ENCODE measurements around the gene MPZL1.

The MPZL1 gene

GRCh38 chr1:167685844-167686243 lies 35.9 kb upstream of the MPZL1 start:
- H3K9me3 Mint-ChIP-seq: no peaks in the 10 kb centered on the region
- no peak overlapping the region for H3K4me3 Mint-ChIP-seq
- H3K27ac Mint-ChIP-seq: peak overlapping the region; percentile 83
- H3K4me1 Mint-ChIP-seq (ENCODE audit: low read depth): peaks cover 48% of the 10 kb centered on the region
- no peaks in the 10 kb centered on the region for H3K27me3 Mint-ChIP-seq
- H3K36me3 Mint-ChIP-seq (ENCODE audit: low read depth): peaks cover 46% of the 10 kb centered on the region

- Mint-ChIP-seq H3K36me3 (ENCODE audit: low read depth) (peaks cover 54% of the 10 kb centered on the region), H3K27ac (peak overlapping the region; percentile 70), H3K4me3 (no peak overlapping the region), H3K4me1 (ENCODE audit: low read depth) (peaks cover 36% of the 10 kb centered on the region), H3K27me3 (no peaks in the 10 kb centered on the region), H3K9me3 (no peaks in the 10 kb centered on the region)
Measured at GRCh38 chr1:167687919-167688519, 33.8 kb upstream of the MPZL1 start.

- peak overlapping the region; percentile 84 for H3K27ac Mint-ChIP-seq
- H3K9me3 Mint-ChIP-seq: no peaks in the 10 kb centered on the region
- peaks cover 60% of the 10 kb centered on the region for H3K36me3 Mint-ChIP-seq (ENCODE audit: low read depth)
- no peaks in the 10 kb centered on the region for H3K27me3 Mint-ChIP-seq
- H3K4me3 Mint-ChIP-seq: peak overlapping the region; percentile 35
- peaks cover 36% of the 10 kb centered on the region for H3K4me1 Mint-ChIP-seq (ENCODE audit: low read depth)
Measured at GRCh38 chr1:167689567-167689920, 32.2 kb upstream of the MPZL1 start.

- no peaks in the 10 kb centered on the region for H3K27me3 Mint-ChIP-seq
- H3K4me1 Mint-ChIP-seq (ENCODE audit: low read depth): peaks cover 36% of the 10 kb centered on the region
- H3K36me3 Mint-ChIP-seq (ENCODE audit: low read depth): peaks cover 62% of the 10 kb centered on the region
- H3K4me3 Mint-ChIP-seq: peak overlapping the region; percentile 35
- no peaks in the 10 kb centered on the region for H3K9me3 Mint-ChIP-seq
- peak overlapping the region; percentile 84 for H3K27ac Mint-ChIP-seq
Measured at GRCh38 chr1:167690053-167690452, 31.7 kb upstream of the MPZL1 start.

GRCh38 chr1:167693425-167694045 lies 28.2 kb upstream of the MPZL1 start:
- H3K27me3 Mint-ChIP-seq: no peaks in the 10 kb centered on the region
- no peaks in the 10 kb centered on the region for H3K9me3 Mint-ChIP-seq
- peak overlapping the region; percentile 58 for H3K27ac Mint-ChIP-seq
- peaks cover 20% of the 10 kb centered on the region for H3K4me1 Mint-ChIP-seq (ENCODE audit: low read depth)
- no peak overlapping the region for H3K4me3 Mint-ChIP-seq
- peaks cover 67% of the 10 kb centered on the region for H3K36me3 Mint-ChIP-seq (ENCODE audit: low read depth)

GRCh38 chr1:167694691-167695090 lies 27.1 kb upstream of the MPZL1 start:
- Mint-ChIP-seq H3K9me3 (no peaks in the 10 kb centered on the region), H3K4me1 (ENCODE audit: low read depth) (peaks cover 9% of the 10 kb centered on the region), H3K27me3 (no peaks in the 10 kb centered on the region), H3K4me3 (no peak overlapping the region), H3K36me3 (ENCODE audit: low read depth) (peaks cover 68% of the 10 kb centered on the region), H3K27ac (peak overlapping the region; percentile 70)

DNA sequence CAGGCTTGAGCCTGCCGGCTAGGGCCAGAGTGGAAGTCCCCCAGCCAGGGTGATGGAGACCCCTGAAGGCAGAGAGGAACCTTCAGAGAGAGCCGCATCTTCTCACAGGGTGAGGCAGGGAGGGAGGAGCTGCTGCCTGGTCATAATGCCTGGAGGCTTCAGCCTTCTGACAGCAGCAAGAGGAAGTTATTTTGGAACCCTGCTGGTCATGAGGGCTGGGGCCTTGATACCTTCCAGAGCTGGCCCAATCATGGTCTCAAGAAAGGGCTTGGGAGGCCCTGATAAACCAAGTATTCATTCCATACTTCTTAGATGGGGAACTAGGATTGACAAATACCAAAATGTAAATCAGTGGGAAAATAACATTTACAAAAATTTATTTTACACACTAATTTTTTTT lies 26.6 kb upstream of the MPZL1 start:
- Mint-ChIP-seq H3K36me3 (ENCODE audit: low read depth) (peaks cover 68% of the 10 kb centered on the region), H3K9me3 (no peaks in the 10 kb centered on the region), H3K4me1 (ENCODE audit: low read depth) (peaks cover 5% of the 10 kb centered on the region), H3K4me3 (no peak overlapping the region), H3K27ac (peak overlapping the region; percentile 70), H3K27me3 (no peaks in the 10 kb centered on the region)

GRCh38 chr1:167695756-167696561 lies 25.8 kb upstream of the MPZL1 start:
- Mint-ChIP-seq H3K27ac (peak overlapping the region; percentile 8), H3K9me3 (no peaks in the 10 kb centered on the region), H3K27me3 (no peaks in the 10 kb centered on the region), H3K36me3 (ENCODE audit: low read depth) (peaks cover 59% of the 10 kb centered on the region), H3K4me3 (no peak overlapping the region), H3K4me1 (ENCODE audit: low read depth) (no peaks in the 10 kb centered on the region)

GRCh38 chr1:167697667-167698141 lies 24.1 kb upstream of the MPZL1 start:
- H3K4me3 Mint-ChIP-seq: no peak overlapping the region
- no peaks in the 10 kb centered on the region for H3K9me3 Mint-ChIP-seq
- no peaks in the 10 kb centered on the region for H3K27me3 Mint-ChIP-seq
- H3K27ac Mint-ChIP-seq: no peak overlapping the region
- H3K4me1 Mint-ChIP-seq (ENCODE audit: low read depth): no peaks in the 10 kb centered on the region
- peaks cover 52% of the 10 kb centered on the region for H3K36me3 Mint-ChIP-seq (ENCODE audit: low read depth)

- H3K36me3 Mint-ChIP-seq (ENCODE audit: low read depth): peaks cover 48% of the 10 kb centered on the region
- no peak overlapping the region for H3K4me3 Mint-ChIP-seq
- no peaks in the 10 kb centered on the region for H3K27me3 Mint-ChIP-seq
- H3K9me3 Mint-ChIP-seq: no peaks in the 10 kb centered on the region
- H3K4me1 Mint-ChIP-seq (ENCODE audit: low read depth): no peaks in the 10 kb centered on the region
- no peak overlapping the region for H3K27ac Mint-ChIP-seq
Measured at GRCh38 chr1:167698313-167698712, 23.5 kb upstream of the MPZL1 start.

DNA sequence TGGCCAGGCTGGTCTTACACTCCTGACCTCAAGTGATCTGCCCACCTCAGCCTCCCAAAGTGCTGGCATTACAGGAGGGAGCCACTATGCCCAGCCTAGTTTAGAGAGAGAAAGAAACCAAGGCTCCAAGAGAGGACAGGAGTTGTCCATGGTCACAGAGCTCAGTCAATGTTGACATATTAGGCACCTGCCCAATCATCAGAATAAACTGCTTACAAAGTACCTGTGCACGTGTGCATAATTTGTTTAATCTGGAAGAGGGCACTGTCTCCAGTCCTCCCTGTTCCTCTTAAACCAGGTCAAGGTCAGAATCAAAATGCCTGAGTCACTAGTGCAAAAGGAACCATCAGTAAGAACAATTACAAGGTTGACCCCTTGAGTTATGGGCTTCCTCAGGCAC lies 20.3 kb upstream of the MPZL1 start:
- H3K4me3 Mint-ChIP-seq: no peak overlapping the region
- no peaks in the 10 kb centered on the region for H3K9me3 Mint-ChIP-seq
- peaks cover 4% of the 10 kb centered on the region for H3K4me1 Mint-ChIP-seq (ENCODE audit: low read depth)
- H3K36me3 Mint-ChIP-seq (ENCODE audit: low read depth): peaks cover 42% of the 10 kb centered on the region
- no peaks in the 10 kb centered on the region for H3K27me3 Mint-ChIP-seq
- H3K27ac Mint-ChIP-seq: no peak overlapping the region

- H3K4me1 Mint-ChIP-seq (ENCODE audit: low read depth): peaks cover 23% of the 10 kb centered on the region
- H3K4me3 Mint-ChIP-seq: no peak overlapping the region
- H3K36me3 Mint-ChIP-seq (ENCODE audit: low read depth): peaks cover 31% of the 10 kb centered on the region
- H3K9me3 Mint-ChIP-seq: no peaks in the 10 kb centered on the region
- no peaks in the 10 kb centered on the region for H3K27me3 Mint-ChIP-seq
- H3K27ac Mint-ChIP-seq: peak overlapping the region; percentile 50
Measured at GRCh38 chr1:167703557-167703956, 18.2 kb upstream of the MPZL1 start.

DNA sequence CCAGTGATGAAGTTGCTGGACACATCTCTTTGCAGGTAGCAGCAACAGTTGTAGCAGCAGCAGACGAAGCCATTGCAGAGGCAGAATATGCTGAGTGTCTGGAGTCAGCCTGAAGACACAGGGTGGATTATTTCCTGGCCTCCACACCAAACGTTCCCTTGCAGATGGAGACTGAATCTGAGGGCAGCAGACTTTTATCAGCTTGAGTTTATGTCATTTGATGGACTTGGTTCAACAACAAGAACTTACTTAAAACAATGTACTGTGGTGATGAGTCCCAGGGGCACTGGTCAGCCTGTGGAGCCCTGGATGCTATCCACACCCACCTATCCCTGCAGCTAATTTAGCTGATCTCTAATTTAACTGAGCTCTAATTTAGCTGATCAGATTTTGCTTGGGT lies 17.1 kb upstream of the MPZL1 start:
- Mint-ChIP-seq H3K27ac (peak overlapping the region; percentile 60), H3K27me3 (no peaks in the 10 kb centered on the region), H3K4me3 (no peak overlapping the region), H3K4me1 (ENCODE audit: low read depth) (peaks cover 31% of the 10 kb centered on the region), H3K9me3 (no peaks in the 10 kb centered on the region), H3K36me3 (ENCODE audit: low read depth) (peaks cover 23% of the 10 kb centered on the region)

DNA sequence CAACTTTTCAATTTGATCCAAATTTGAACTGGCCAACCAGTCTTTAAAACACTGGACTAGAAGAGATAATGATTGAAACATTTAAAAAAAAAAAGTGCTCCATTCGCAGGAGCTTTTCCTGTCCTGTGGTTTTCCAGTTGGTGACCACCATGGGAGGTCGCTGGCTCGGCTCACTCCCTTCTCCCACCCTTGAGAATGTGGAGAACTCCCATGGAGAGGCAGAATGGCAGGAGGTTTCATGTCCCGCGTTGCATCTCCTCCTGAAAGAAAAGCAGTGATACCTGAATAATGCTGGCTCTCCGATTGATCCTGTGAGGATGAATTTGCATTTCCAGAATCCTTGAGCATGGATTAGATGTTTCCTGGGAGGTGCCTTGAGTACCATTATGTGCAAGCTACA lies 16.5 kb upstream of the MPZL1 start:
- H3K9me3 Mint-ChIP-seq: no peaks in the 10 kb centered on the region
- H3K27me3 Mint-ChIP-seq: no peaks in the 10 kb centered on the region
- H3K4me3 Mint-ChIP-seq: no peak overlapping the region
- peaks cover 18% of the 10 kb centered on the region for H3K36me3 Mint-ChIP-seq (ENCODE audit: low read depth)
- no peak overlapping the region for H3K27ac Mint-ChIP-seq
- peaks cover 31% of the 10 kb centered on the region for H3K4me1 Mint-ChIP-seq (ENCODE audit: low read depth)

DNA sequence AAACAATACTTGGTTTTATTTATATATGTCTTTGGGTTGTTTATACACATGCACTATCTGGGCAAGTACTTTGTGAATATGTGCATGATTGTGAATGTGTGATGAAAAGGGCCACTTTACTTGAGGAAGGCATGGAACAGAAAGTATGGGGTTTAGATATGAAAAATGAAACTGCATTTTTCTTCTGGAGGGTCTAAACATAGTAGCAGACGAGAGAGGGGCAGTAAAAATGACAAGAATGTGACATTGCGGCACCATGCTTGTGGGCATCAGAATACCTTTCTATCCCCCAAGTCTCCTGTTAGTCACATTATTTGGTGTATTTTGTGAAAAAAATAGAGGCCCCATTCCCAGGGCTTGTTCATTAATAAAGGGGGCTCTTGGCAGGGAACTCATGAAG lies 15.4 kb upstream of the MPZL1 start:
- no peak overlapping the region for H3K4me3 Mint-ChIP-seq
- H3K4me1 Mint-ChIP-seq (ENCODE audit: low read depth): peaks cover 31% of the 10 kb centered on the region
- H3K36me3 Mint-ChIP-seq (ENCODE audit: low read depth): peaks cover 18% of the 10 kb centered on the region
- H3K27ac Mint-ChIP-seq: peak overlapping the region; percentile 16
- no peaks in the 10 kb centered on the region for H3K27me3 Mint-ChIP-seq
- no peaks in the 10 kb centered on the region for H3K9me3 Mint-ChIP-seq

All from stimulated activated naive CD8-positive, alpha-beta T cell treated with anti-CD3 and anti-CD28 coated beads, Interleukin-15, Interleukin-2, amounts not matched to agents 100 ng/mL and 50 ng/mL, for 24 hours (primary cell).